ENCODE measurements around the gene GRAMD1B. TPM values are rescaled to one million over a fixed set of nuclear protein-coding genes. Genes with fewer than 3 reads are reported as not detected.

The GRAMD1B gene
- total and polyA plus RNA-seq, 8 donors, result 1.1 to 4.8 (median 2.2) TPM

DNA sequence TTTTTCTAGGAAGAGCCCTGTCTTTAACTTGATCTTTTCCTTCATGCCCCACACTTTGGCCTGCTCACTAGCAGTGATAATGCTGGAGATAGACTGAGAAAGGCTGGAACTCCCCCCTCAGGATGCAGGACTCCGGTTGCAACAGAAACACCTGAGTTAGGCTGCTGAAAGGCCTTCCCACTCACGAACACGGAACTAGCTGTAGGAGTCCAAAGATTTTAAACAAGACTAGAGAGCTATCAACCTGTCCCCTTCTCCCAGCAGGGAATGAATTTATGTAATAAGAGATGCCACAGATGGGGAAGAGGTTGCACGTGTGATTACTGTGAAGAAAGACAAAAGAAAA lies 211.4 kb downstream of the GRAMD1B start:
- no peaks in the 10 kb centered on the region for H3K4me1 ChIP-seq
- no peaks in the 10 kb centered on the region for H3K9me3 ChIP-seq
- H3K4me3 ChIP-seq, result no peak overlapping the region
- WGBS, 2 donors, result 60 to 65% methylated on average over 4 of the region's 4 CpGs
- ATAC-seq (no peak), DNase-seq (no peak), FAIRE-seq (no peak)
- TF ChIP-seq, protein P1, sequence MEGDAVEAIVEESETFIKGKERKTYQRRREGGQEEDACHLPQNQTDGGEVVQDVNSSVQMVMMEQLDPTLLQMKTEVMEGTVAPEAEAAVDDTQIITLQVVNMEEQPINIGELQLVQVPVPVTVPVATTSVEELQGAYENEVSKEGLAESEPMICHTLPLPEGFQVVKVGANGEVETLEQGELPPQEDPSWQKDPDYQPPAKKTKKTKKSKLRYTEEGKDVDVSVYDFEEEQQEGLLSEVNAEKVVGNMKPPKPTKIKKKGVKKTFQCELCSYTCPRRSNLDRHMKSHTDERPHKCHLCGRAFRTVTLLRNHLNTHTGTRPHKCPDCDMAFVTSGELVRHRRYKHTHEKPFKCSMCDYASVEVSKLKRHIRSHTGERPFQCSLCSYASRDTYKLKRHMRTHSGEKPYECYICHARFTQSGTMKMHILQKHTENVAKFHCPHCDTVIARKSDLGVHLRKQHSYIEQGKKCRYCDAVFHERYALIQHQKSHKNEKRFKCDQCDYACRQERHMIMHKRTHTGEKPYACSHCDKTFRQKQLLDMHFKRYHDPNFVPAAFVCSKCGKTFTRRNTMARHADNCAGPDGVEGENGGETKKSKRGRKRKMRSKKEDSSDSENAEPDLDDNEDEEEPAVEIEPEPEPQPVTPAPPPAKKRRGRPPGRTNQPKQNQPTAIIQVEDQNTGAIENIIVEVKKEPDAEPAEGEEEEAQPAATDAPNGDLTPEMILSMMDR (IDR thresholded peaks at IDR 0.05), result no peak
- no peak overlapping the region for H3K27ac ChIP-seq
- H3K36me3 ChIP-seq, result no peaks in the 10 kb centered on the region
- no peaks in the 10 kb centered on the region for H3K27me3 ChIP-seq
- intact Hi-C loops (cut with DNase I), result loop anchor here in 1 of 3 donors (5.0 kb wide), 1 partner anchor 66 kb away; no protein-coding TSS in a partner anchor

DNA sequence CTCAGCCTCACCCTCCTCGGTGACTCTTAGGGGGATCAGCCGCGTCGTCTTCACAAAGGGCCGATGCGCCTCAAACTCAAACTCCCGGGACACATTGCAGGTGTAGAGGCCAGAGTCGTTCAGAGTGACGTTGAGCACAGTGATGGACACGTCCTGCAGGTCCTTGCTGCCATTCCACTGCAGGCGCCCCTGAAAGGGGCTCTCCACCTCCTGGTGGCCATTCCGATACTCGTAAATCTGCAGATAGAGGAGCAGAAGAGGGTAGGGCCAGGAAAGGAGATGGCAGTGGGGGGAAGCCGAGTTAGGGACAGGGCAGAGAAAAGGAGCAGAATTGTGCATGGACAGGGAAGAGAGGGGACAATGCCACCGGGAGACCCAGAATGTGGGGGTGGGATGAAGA lies 212.4 kb downstream of the GRAMD1B start:
- intact Hi-C loops (cut with DNase I), result loop anchor here in 1 of 3 donors (5.0 kb wide), 1 partner anchor 65 kb away; no protein-coding TSS in a partner anchor

DNA sequence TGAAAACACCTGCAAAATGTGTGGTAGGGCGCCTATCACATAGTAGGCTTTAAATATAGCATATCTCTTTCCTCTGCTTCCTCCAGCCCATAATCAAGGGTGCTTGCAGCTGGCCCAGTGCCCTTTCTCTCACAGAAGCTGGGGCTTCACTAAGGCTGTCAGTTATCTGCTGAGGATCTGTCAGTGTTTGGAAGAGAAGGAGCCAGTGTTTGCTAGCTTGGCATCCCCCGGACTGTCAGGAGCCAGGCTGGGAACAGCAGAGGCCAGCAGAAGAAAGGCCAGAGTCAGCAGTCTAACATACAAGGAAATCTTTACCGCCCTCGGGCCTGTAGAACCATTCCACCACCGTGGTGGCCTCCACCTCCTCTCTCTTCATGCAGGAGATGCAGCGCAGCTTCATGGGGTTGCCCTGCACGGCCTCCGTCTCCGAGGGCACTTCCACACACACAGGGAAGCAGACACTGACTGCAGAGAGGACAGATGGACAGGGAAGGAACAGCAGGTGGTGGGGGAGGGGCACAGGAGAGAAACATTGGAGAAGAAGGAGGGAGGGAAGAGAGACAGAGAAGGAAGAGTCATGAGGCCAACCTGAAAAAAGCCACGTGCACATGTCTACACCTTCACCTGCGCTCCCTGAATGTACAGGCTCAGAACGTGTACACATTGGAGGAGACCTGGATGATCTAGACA lies 215.4 kb downstream of the GRAMD1B start:
- TF ChIP-seq, protein P1 (IDR thresholded peaks at IDR 0.05), result no peak
- intact Hi-C loops (cut with DNase I), result no loop called here
- Histone ChIP-seq H3K27ac (no peak overlapping the region), H3K4me3 (no peak overlapping the region), H3K4me1 (no peaks in the 10 kb centered on the region), H3K27me3 (peaks cover 0 to 7% (median 0%) of the 10 kb centered on the region in 4 donors), H3K9me3 (no peaks in the 10 kb centered on the region), H3K36me3 (no peaks in the 10 kb centered on the region)
- 64 to 65% methylated on average over 12 of the region's 12 CpGs for WGBS, 2 donors
- ATAC-seq, result no peak
- FAIRE-seq, result no peak
- DNase-seq, result no peak

More for the DNA sequence above, 212.4 kb downstream of the GRAMD1B start:
- Histone ChIP-seq H3K9me3 (no peaks in the 10 kb centered on the region), H3K36me3 (no peaks in the 10 kb centered on the region), H3K27ac (no peak overlapping the region), H3K4me3 (no peak overlapping the region), H3K4me1 (no peaks in the 10 kb centered on the region), H3K27me3 (no peaks in the 10 kb centered on the region)
- FAIRE-seq, result no peak
- TF ChIP-seq, protein P1 (IDR thresholded peaks at IDR 0.05), result no peak
- DNase-seq, result no peak
- 74 to 86% methylated on average over 15 of the region's 15 CpGs for whole genome bisulfite sequencing, 2 donors
- no peak for ATAC-seq

DNA sequence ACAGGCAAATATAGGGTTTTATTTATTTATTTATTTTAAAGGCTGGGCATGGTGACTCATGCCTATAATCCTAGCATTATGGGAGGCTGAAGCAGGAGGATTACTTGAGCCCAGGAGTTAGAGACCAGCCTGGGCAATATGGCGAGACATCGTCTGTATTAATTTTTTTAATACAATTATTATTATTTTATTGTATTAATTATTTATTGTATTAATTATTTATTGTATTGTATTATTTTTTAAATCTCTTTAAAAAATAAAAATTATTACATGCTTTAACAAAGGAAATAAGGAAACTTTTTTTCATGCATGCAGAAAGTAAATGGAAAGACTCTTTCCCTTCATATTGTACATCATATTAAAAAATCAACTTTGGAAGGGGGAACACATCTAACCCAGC lies 220.8 kb downstream of the GRAMD1B start:
- FAIRE-seq (no peak), DNase-seq (no peak), ATAC-seq (no peak)
- H3K9me3 ChIP-seq, result no peaks in the 10 kb centered on the region
- H3K27ac ChIP-seq, result no peak overlapping the region
- peaks cover 0 to 4% (median 0%) of the 10 kb centered on the region in 3 donors for H3K4me1 ChIP-seq
- H3K4me3 ChIP-seq, result no peak overlapping the region
- WGBS, 2 donors, result 78 to 88% methylated on average over 2 of the region's 2 CpGs
- TF ChIP-seq, protein P1 (IDR thresholded peaks at IDR 0.05), result no peak
- peaks cover 0 to 15% (median 0%) of the 10 kb centered on the region in 4 donors for H3K27me3 ChIP-seq
- intact Hi-C loops (cut with DNase I), result no loop called here
- H3K36me3 ChIP-seq, result no peaks in the 10 kb centered on the region

DNA sequence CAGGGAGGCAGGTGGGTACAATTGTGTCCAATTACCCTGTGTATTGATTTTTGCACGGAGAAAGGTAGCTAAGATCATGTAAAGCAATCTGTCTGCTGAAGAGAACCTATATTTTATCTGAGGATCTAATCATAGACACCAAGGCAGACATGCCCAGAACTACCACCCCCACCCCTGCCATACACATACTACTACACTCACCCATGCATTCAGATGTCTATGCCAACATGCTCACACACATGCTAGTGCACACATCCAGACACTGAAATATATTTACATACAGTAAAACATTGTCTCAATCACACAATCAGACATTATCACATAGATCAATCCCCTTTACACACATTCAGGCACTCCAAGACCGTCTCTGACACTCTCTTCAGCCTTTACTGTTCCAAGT lies 222.5 kb downstream of the GRAMD1B start:
- FAIRE-seq, result no peak
- WGBS, 2 donors, result 26 to 30% methylated on average over 2 of the region's 2 CpGs
- H3K27me3 ChIP-seq, result peaks cover 0 to 15% (median 0%) of the 10 kb centered on the region in 4 donors

More for the DNA sequence above, 222.5 kb downstream of the GRAMD1B start:
- Histone ChIP-seq H3K4me1 (peaks cover 0 to 4% (median 0%) of the 10 kb centered on the region in 3 donors), H3K36me3 (no peaks in the 10 kb centered on the region), H3K4me3 (no peak overlapping the region), H3K9me3 (no peaks in the 10 kb centered on the region), H3K27ac (no peak overlapping the region)
- TF ChIP-seq, protein P1 (IDR thresholded peaks at IDR 0.05), result no peak
- ATAC-seq, result no peak
- no peak for DNase-seq
- intact Hi-C loops (cut with DNase I), result no loop called here
